Stimulated activated naive B cell treated with anti-CD40 and anti-IgM and Interleukin-4, amounts not matched to agents 10 μg/mL and 1 μg/mL and 100 μg/mL, for 72 hours (primary cell): ENCODE measurements around the gene PRKCSH.

Experiments
- ATAC-seq, 2 donors: fragments of 150-1000 bp; cut with Tn5 transposase; replicated peaks; 2 replicates each; pipeline ENCODE4 v1.10.0; 2021; ENCODE audit warnings: moderate library complexity in 1 of 2
- DNase-seq: peaks from one replicate; pipeline ENCODE4 v3.0.0; 2021
- H3K27ac Mint-ChIP-seq: one replicate; pipeline ENCODE4 v1.8.0; 2022; ENCODE audit warnings: mild to moderate bottlenecking, mixed read lengths
- H3K27me3 Mint-ChIP-seq, 2 donors: one replicate each; pipeline ENCODE4 v1.8.0; 2022; ENCODE audit warnings: mixed read lengths in 2 of 2
- H3K36me3 Mint-ChIP-seq, 2 donors: one replicate each; pipeline ENCODE4 v1.8.0; 2022; ENCODE audit warnings: mixed read lengths in 2 of 2, mild to moderate bottlenecking in 1 of 2
- H3K4me1 Mint-ChIP-seq, 2 donors: one replicate each; pipeline ENCODE4 v1.8.0; 2022; ENCODE audit warnings: mixed read lengths in 2 of 2, mild to moderate bottlenecking in 1 of 2
- H3K4me3 Mint-ChIP-seq, 2 donors: one replicate each; pipeline ENCODE4 v1.8.0; 2022; ENCODE audit warnings: mild to moderate bottlenecking in 2 of 2, mixed read lengths in 2 of 2, moderate library complexity in 1 of 2
- H3K9me3 Mint-ChIP-seq, 2 donors: one replicate each; pipeline ENCODE4 v1.8.0; 2022; ENCODE audit warnings: mixed read lengths in 2 of 2, mild to moderate bottlenecking in 1 of 2

The PRKCSH gene

GRCh38 chr19:11410682-11411081, 24.8 kb upstream of the PRKCSH start:
- peaks cover 0 to 17% of the 10 kb centered on the region in 2 donors for H3K27me3 Mint-ChIP-seq
- DNase-seq (no peak), ATAC-seq (no peak)

GRCh38 chr19:11414544-11414943, 20.9 kb upstream of the PRKCSH start:
- no peak overlapping the region for H3K27ac Mint-ChIP-seq
- H3K36me3 Mint-ChIP-seq: no peaks in the 10 kb centered on the region
- peaks cover 8 to 12% of the 10 kb centered on the region in 2 donors for H3K27me3 Mint-ChIP-seq
- ATAC-seq: no peak
- H3K9me3 Mint-ChIP-seq: no peaks in the 10 kb centered on the region
- DNase-seq: no peak
- no peak overlapping the region for H3K4me3 Mint-ChIP-seq
- peaks cover 11 to 13% of the 10 kb centered on the region in 2 donors for H3K4me1 Mint-ChIP-seq

More at GRCh38 chr19:11410682-11411081, 24.8 kb upstream of the PRKCSH start:
- no peaks in the 10 kb centered on the region for H3K36me3 Mint-ChIP-seq
- H3K4me1 Mint-ChIP-seq: peaks cover 5 to 7% of the 10 kb centered on the region in 2 donors
- H3K9me3 Mint-ChIP-seq: no peaks in the 10 kb centered on the region
- H3K4me3 Mint-ChIP-seq: no peak overlapping the region
- H3K27ac Mint-ChIP-seq: no peak overlapping the region

GRCh38 chr19:11416346-11417052, 18.9 kb upstream of the PRKCSH start:
- ATAC-seq: no peak

DNA sequence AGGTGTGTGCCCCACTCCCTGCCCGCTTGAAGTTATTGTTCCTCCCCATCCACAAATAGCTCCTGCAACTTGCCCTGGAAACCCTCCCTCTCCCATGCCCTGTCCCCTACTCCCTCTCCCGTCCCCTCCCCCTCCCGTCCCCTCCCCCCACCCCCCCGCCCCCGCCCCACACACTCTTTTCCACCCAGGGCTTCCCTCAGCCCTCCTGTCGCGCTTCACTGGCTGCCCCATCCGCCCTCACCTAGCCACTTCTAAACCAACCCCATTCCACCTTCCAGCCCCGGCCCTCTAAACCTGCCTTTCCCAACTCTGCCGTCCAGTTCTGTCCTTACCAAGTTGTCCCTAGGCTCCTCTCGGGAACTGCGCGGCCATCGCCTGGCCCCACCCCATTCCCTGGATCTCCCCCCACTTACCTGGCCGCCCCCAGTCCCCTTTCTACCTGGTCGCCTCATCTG, 17.3 kb upstream of the PRKCSH start:
- DNase-seq: no peak
- peaks cover 34 to 44% of the 10 kb centered on the region in 2 donors for H3K4me1 Mint-ChIP-seq
- H3K9me3 Mint-ChIP-seq: no peaks in the 10 kb centered on the region
- H3K36me3 Mint-ChIP-seq: no peaks in the 10 kb centered on the region
- H3K4me3 Mint-ChIP-seq: peak overlapping the region; percentile 66 to 72
- no peak overlapping the region for H3K27ac Mint-ChIP-seq
- H3K27me3 Mint-ChIP-seq: peaks cover 22 to 32% of the 10 kb centered on the region in 2 donors
- ATAC-seq: no peak

More at GRCh38 chr19:11416346-11417052, 18.9 kb upstream of the PRKCSH start:
- H3K9me3 Mint-ChIP-seq: no peaks in the 10 kb centered on the region
- H3K27ac Mint-ChIP-seq: no peak overlapping the region
- H3K36me3 Mint-ChIP-seq: no peaks in the 10 kb centered on the region
- peaks cover 22 to 28% of the 10 kb centered on the region in 2 donors for H3K4me1 Mint-ChIP-seq
- no peak overlapping the region for H3K4me3 Mint-ChIP-seq
- H3K27me3 Mint-ChIP-seq: peaks cover 21 to 27% of the 10 kb centered on the region in 2 donors
- no peak for DNase-seq

DNA sequence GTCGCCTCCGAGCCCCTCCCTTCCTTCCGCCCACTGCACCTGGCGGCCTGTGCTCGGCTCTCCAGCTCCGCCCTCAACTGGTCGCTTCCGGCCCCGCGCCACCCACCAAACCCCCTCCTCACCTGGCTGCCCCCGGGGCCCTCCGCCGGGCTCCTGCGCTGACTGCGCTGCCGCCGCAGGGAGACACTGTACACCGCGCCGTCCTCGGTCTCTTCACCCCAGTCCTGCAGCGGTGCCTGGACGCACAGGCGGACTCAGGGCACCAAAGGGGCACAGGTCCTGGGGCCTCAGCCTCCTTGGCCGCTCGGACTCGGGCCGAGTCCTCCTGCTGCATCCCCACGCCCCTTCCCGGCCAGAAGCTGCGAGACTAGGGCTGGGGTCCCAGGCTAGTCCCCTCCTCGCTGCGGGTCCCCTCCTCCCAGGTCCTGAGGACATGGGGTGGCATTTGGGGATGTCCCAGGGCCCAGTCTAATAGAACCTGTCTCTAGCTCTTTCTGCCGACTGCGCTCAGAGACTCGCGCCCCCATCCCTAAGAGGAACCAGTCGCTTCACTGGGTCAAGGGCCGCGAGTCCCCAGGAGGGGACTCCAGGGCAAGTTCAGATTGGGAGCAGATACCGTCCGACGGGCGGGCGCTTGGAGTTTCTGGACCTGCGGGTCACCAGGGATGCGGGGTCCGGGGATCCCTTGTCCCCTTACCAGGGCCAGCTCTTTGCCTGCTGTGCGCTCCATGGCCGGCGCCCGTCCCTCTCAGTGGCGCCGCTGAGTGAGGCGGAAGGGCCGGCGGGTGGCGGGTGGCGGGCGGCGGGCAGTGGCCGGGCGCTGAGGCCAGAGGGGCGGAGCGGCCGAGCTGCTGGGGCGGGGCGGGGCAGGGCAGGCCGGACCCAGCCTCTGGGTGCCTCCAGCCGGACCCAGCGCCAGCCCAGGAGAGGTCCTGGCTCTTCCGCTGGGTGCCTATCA, 16.6 kb upstream of the PRKCSH start, which contains the start of gene RGL3:
Gene RGL3, minus strand, starts transcription at position 766 of the 958 bp plus-strand sequence. Its CDS starts 36 bp downstream, at position 730.
- DNase-seq (no peak), ATAC-seq (no peak)
- no peaks in the 10 kb centered on the region for H3K9me3 Mint-ChIP-seq
- H3K27me3 Mint-ChIP-seq: peaks cover 30 to 39% of the 10 kb centered on the region in 2 donors
- peak within 1 kb of the TSS; percentile 66 to 72 for H3K4me3 Mint-ChIP-seq
- no peaks in the 10 kb centered on the region for H3K36me3 Mint-ChIP-seq
- H3K27ac Mint-ChIP-seq: peak within 1 kb of the TSS; percentile 4
- H3K4me1 Mint-ChIP-seq: peaks cover 40 to 51% of the 10 kb centered on the region in 2 donors

- Mint-ChIP-seq H3K27ac (peak overlapping the region; percentile 4), H3K9me3 (no peaks in the 10 kb centered on the region), H3K4me1 (peaks cover 42 to 54% of the 10 kb centered on the region in 2 donors), H3K27me3 (peaks cover 31 to 41% of the 10 kb centered on the region in 2 donors), H3K4me3 (peak overlapping the region; percentile 81 to 83), H3K36me3 (no peaks in the 10 kb centered on the region)
- DNase-seq (no peak), ATAC-seq (no peak)
These were observed 14.7 kb upstream of the PRKCSH start for GRCh38 chr19:11420429-11421370.

DNA sequence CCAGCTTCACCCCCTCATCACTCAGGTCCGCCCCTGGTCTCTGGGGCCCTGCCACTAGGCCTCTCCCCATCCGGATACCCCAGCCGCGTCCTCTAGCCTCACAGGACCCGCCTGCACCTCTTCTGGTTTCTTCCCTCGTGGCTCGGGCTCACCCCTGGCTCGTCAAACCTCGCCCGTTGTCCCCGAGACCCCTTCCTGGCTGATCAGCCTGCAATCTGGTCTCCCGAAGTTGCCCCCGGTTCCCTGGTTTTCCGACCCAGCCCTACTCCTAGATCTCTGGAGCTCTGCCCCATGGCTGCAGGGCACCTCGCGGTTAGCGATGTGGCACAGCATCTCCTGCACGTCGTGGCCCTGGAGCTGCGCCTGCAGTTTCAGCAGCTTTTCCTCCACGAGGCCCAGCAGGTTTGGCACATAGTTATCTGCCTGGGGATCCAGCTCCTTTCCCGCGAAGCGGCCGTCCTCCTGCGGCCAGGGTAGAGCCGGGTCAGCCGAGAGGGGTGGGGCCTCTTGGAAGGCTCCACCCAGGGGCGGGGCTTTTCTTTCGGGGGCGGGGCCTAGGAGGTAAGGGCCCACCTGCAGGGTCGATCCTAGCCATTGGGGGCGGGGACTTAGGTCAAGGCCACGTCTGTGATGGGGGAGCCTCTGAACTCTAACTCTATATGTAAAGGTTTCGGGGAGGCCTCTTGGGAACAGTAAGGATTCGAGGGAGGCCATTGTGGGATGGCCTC, 13.9 kb upstream of the PRKCSH start:
- DNase-seq (peak; percentile 59), ATAC-seq (peak; percentile 68 to 72)
- Mint-ChIP-seq H3K36me3 (no peaks in the 10 kb centered on the region), H3K4me1 (peaks cover 42 to 54% of the 10 kb centered on the region in 2 donors), H3K27me3 (peaks cover 31 to 41% of the 10 kb centered on the region in 2 donors), H3K4me3 (peak overlapping the region; percentile 81 to 83), H3K9me3 (no peaks in the 10 kb centered on the region), H3K27ac (peak overlapping the region; percentile 71)

- no peaks in the 10 kb centered on the region for H3K36me3 Mint-ChIP-seq
- H3K27me3 Mint-ChIP-seq: peaks cover 31 to 41% of the 10 kb centered on the region in 2 donors
- peaks cover 42 to 54% of the 10 kb centered on the region in 2 donors for H3K4me1 Mint-ChIP-seq
- peak overlapping the region; percentile 81 to 83 for H3K4me3 Mint-ChIP-seq
- H3K27ac Mint-ChIP-seq: peak overlapping the region; percentile 88
- DNase-seq (peak; percentile 95), ATAC-seq (peak; percentile 88 to 92)
- H3K9me3 Mint-ChIP-seq: no peaks in the 10 kb centered on the region
These were observed 13.0 kb upstream of the PRKCSH start for GRCh38 chr19:11422163-11423065.

- peaks cover 40 to 51% of the 10 kb centered on the region in 2 donors for H3K4me1 Mint-ChIP-seq
- H3K27ac Mint-ChIP-seq: no peak overlapping the region
- no peak for DNase-seq
- no peaks in the 10 kb centered on the region for H3K36me3 Mint-ChIP-seq
- no peak for ATAC-seq
- no peaks in the 10 kb centered on the region for H3K9me3 Mint-ChIP-seq
- peaks cover 31 to 38% of the 10 kb centered on the region in 2 donors for H3K27me3 Mint-ChIP-seq
- peak overlapping the region in 1 of 2 donors; percentile 83 for H3K4me3 Mint-ChIP-seq
These were observed 12.2 kb upstream of the PRKCSH start for GRCh38 chr19:11423164-11423790.

- Mint-ChIP-seq H3K4me1 (peaks cover 35 to 46% of the 10 kb centered on the region in 2 donors), H3K9me3 (no peaks in the 10 kb centered on the region), H3K4me3 (no peak overlapping the region), H3K27me3 (peaks cover 27 to 33% of the 10 kb centered on the region in 2 donors), H3K36me3 (no peaks in the 10 kb centered on the region), H3K27ac (no peak overlapping the region)
- ATAC-seq (no peak), DNase-seq (no peak)
These were observed 11.6 kb upstream of the PRKCSH start for GRCh38 chr19:11423791-11424181.

GRCh38 chr19:11425719-11426457, 9.5 kb upstream of the PRKCSH start:
- DNase-seq (no peak), ATAC-seq (no peak)
- H3K27ac Mint-ChIP-seq: peak overlapping the region; percentile 17
- H3K9me3 Mint-ChIP-seq: no peaks in the 10 kb centered on the region
- H3K4me3 Mint-ChIP-seq: no peak overlapping the region
- no peaks in the 10 kb centered on the region for H3K36me3 Mint-ChIP-seq
- peaks cover 16 to 20% of the 10 kb centered on the region in 2 donors for H3K27me3 Mint-ChIP-seq
- peaks cover 26 to 33% of the 10 kb centered on the region in 2 donors for H3K4me1 Mint-ChIP-seq
